ACC112 (cell line): Measurements from ENCODE around the gene ZBTB16.

ENCODE experiments used
- H2AFZ ChIP-seq: fragments of 200-600 bp; sonication (generic); one replicate; pipeline ENCODE4 v1.6.0; 2017; ENCODE audit warnings: antibody characterized with exemption, low read length; ENCODE audit not compliant: unreplicated experiment
- H3K27ac ChIP-seq: fragments of 200-600 bp; sonication (generic); 2 replicates; pipeline ENCODE4 v1.5.1; 2014; ENCODE audit warnings: low read depth, mild to moderate bottlenecking, antibody characterized with exemption, low read length, moderate library complexity
- H3K27me3 ChIP-seq: fragments of 200-600 bp; sonication (generic); 2 replicates; pipeline ENCODE4 v1.6.1; 2014; ENCODE audit warnings: mild to moderate bottlenecking, antibody characterized with exemption, low read length, moderate library complexity, mixed read lengths; ENCODE audit not compliant: insufficient read depth
- H3K36me3 ChIP-seq: fragments of 200-600 bp; sonication (generic); 2 replicates; pipeline ENCODE4 v1.6.1; 2016; ENCODE audit warnings: mild to moderate bottlenecking, antibody characterized with exemption, low read length, moderate library complexity, mixed read lengths; ENCODE audit not compliant: insufficient read depth
- H3K4me1 ChIP-seq: fragments of 200-600 bp; sonication (generic); one replicate; pipeline ENCODE4 v1.6.1; 2016; ENCODE audit warnings: low read length, mixed read lengths; ENCODE audit not compliant: insufficient read depth, unreplicated experiment, control insufficient read depth
- H3K4me3 ChIP-seq: fragments of 200-600 bp; sonication (generic); 2 replicates; pipeline ENCODE4 v1.5.1; 2014; ENCODE audit warnings: mild to moderate bottlenecking, low read depth, low read length
- H3K79me2 ChIP-seq: fragments of 200-600 bp; sonication (generic); one replicate; pipeline ENCODE4 v1.6.0; 2016; ENCODE audit warnings: low read length; ENCODE audit not compliant: control insufficient read depth, unreplicated experiment, insufficient read depth

ZBTB16 gene

GRCh38 chr11:114152162-114152561, 92.7 kb downstream of the ZBTB16 start:
- no peaks in the 10 kb centered on the region for H3K27me3 ChIP-seq
- peaks cover 41% of the 10 kb centered on the region for H3K79me2 ChIP-seq
- no peak overlapping the region for H2AFZ ChIP-seq
- H3K4me3 ChIP-seq, result no peak overlapping the region
- peak overlapping the region; percentile 99; the same call in 1 of the 2 replicates for H3K27ac ChIP-seq
- H3K36me3 ChIP-seq, result peaks cover 9% of the 10 kb centered on the region; the same call in 1 of the 2 replicates
- peaks cover 69% of the 10 kb centered on the region for H3K4me1 ChIP-seq

- Histone ChIP-seq H3K36me3 (peaks cover 9% of the 10 kb centered on the region; the same call in 1 of the 2 replicates), H3K27me3 (no peaks in the 10 kb centered on the region), H3K79me2 (peaks cover 41% of the 10 kb centered on the region), H2AFZ (no peak overlapping the region), H3K4me1 (peaks cover 64% of the 10 kb centered on the region), H3K4me3 (no peak overlapping the region), H3K27ac (peak overlapping the region; percentile 99)
Measured at GRCh38 chr11:114152785-114153184, 93.3 kb downstream of the ZBTB16 start.

- peaks cover 41% of the 10 kb centered on the region for H3K79me2 ChIP-seq
- H3K4me3 ChIP-seq, result no peak overlapping the region
- peak overlapping the region; percentile 99 for H3K27ac ChIP-seq
- H3K36me3 ChIP-seq, result peaks cover 9% of the 10 kb centered on the region; the same call in 1 of the 2 replicates
- H3K27me3 ChIP-seq, result no peaks in the 10 kb centered on the region
- peaks cover 65% of the 10 kb centered on the region for H3K4me1 ChIP-seq
- no peak overlapping the region for H2AFZ ChIP-seq
Measured at GRCh38 chr11:114153224-114153623, 93.7 kb downstream of the ZBTB16 start.

GRCh38 chr11:114154271-114155047, 94.9 kb downstream of the ZBTB16 start:
- no peak overlapping the region for H2AFZ ChIP-seq
- H3K79me2 ChIP-seq, result peaks cover 35% of the 10 kb centered on the region
- no peaks in the 10 kb centered on the region for H3K27me3 ChIP-seq
- H3K4me1 ChIP-seq, result peaks cover 70% of the 10 kb centered on the region
- H3K36me3 ChIP-seq, result peaks cover 15% of the 10 kb centered on the region; the same call in 1 of the 2 replicates
- peak overlapping the region; percentile 99 for H3K27ac ChIP-seq
- no peak overlapping the region for H3K4me3 ChIP-seq

GRCh38 chr11:114155116-114155515, 95.6 kb downstream of the ZBTB16 start:
- H3K27ac ChIP-seq, result peak overlapping the region; percentile 99
- H3K4me1 ChIP-seq, result peaks cover 67% of the 10 kb centered on the region
- no peaks in the 10 kb centered on the region for H3K27me3 ChIP-seq
- H3K4me3 ChIP-seq, result no peak overlapping the region
- H3K36me3 ChIP-seq, result peaks cover 15% of the 10 kb centered on the region; the same call in 1 of the 2 replicates
- no peak overlapping the region for H2AFZ ChIP-seq
- H3K79me2 ChIP-seq, result peaks cover 35% of the 10 kb centered on the region

- H2AFZ ChIP-seq, result no peak overlapping the region
- peak overlapping the region; percentile 99 for H3K27ac ChIP-seq
- peaks cover 18% of the 10 kb centered on the region; the same call in 1 of the 2 replicates for H3K36me3 ChIP-seq
- peaks cover 67% of the 10 kb centered on the region for H3K4me1 ChIP-seq
- no peak overlapping the region for H3K4me3 ChIP-seq
- H3K79me2 ChIP-seq, result peaks cover 42% of the 10 kb centered on the region
- H3K27me3 ChIP-seq, result no peaks in the 10 kb centered on the region
Measured at GRCh38 chr11:114156131-114156581, 96.6 kb downstream of the ZBTB16 start.

GRCh38 chr11:114156782-114157181, 97.3 kb downstream of the ZBTB16 start:
- Histone ChIP-seq H3K27me3 (no peaks in the 10 kb centered on the region), H3K4me1 (peaks cover 73% of the 10 kb centered on the region), H3K27ac (peak overlapping the region; percentile 96; the same call in 1 of the 2 replicates)

GRCh38 chr11:114157476-114158050, 98.1 kb downstream of the ZBTB16 start:
- Histone ChIP-seq H2AFZ (no peak overlapping the region), H3K27ac (peak overlapping the region; percentile 96), H3K27me3 (no peaks in the 10 kb centered on the region), H3K4me1 (peaks cover 79% of the 10 kb centered on the region), H3K36me3 (peaks cover 18% of the 10 kb centered on the region; the same call in 1 of the 2 replicates), H3K4me3 (no peak overlapping the region), H3K79me2 (peaks cover 47% of the 10 kb centered on the region)

More at GRCh38 chr11:114156782-114157181, 97.3 kb downstream of the ZBTB16 start:
- H3K4me3 ChIP-seq, result no peak overlapping the region
- peaks cover 45% of the 10 kb centered on the region for H3K79me2 ChIP-seq
- H2AFZ ChIP-seq, result no peak overlapping the region
- H3K36me3 ChIP-seq, result peaks cover 18% of the 10 kb centered on the region; the same call in 1 of the 2 replicates

- peak overlapping the region; percentile 96 for H3K27ac ChIP-seq
- H3K79me2 ChIP-seq, result peaks cover 40% of the 10 kb centered on the region
- H3K4me1 ChIP-seq, result peaks cover 75% of the 10 kb centered on the region
- no peaks in the 10 kb centered on the region for H3K27me3 ChIP-seq
- H3K36me3 ChIP-seq, result peaks cover 18% of the 10 kb centered on the region; the same call in 1 of the 2 replicates
- H2AFZ ChIP-seq, result no peak overlapping the region
- H3K4me3 ChIP-seq, result no peak overlapping the region
Measured at GRCh38 chr11:114158421-114158820, 98.9 kb downstream of the ZBTB16 start.

- Histone ChIP-seq H3K4me3 (no peak overlapping the region), H3K27me3 (no peaks in the 10 kb centered on the region), H3K36me3 (peaks cover 18% of the 10 kb centered on the region; the same call in 1 of the 2 replicates), H3K4me1 (peaks cover 75% of the 10 kb centered on the region), H3K79me2 (peaks cover 38% of the 10 kb centered on the region), H3K27ac (peak overlapping the region; percentile 96), H2AFZ (no peak overlapping the region)
Measured at GRCh38 chr11:114158886-114159285, 99.4 kb downstream of the ZBTB16 start.
